Activated T-cell treated with anti-CD3 and anti-CD28 coated beads, Interleukin-2, amount 50 U/mL, for 72 hours (primary cell): ENCODE results near the gene OR51D1. TPM values are rescaled to one million over a fixed set of nuclear protein-coding genes. Genes with fewer than 3 reads are reported as not detected.
A peak's percentile ranks its signal among the peaks of the same experiment; 100 is the strongest.

Experiments used
- ATAC-seq, 2 donors: fragments of 150-1000 bp; cut with Tn5 transposase; replicated peaks in 1 of 2; 2 replicates each; pipeline ENCODE4 v1.10.0; 2021; ENCODE audit warnings: moderate library complexity in 2 of 2, mild to moderate bottlenecking in 1 of 2
- DNase-seq, 2 donors: peaks; one replicate each; pipeline ENCODE4 v3.0.0; 2021 to 2022; ENCODE audit warnings: mixed read lengths in 1 of 2
- H3K27ac Mint-ChIP-seq: one replicate; pipeline ENCODE4 v1.8.0; 2022; ENCODE audit warnings: mild to moderate bottlenecking, moderate library complexity, mixed read lengths
- H3K27me3 Mint-ChIP-seq: one replicate; pipeline ENCODE4 v1.8.0; 2022; ENCODE audit warnings: low read depth, mixed read lengths
- H3K36me3 Mint-ChIP-seq, 2 donors: one replicate each; pipeline ENCODE4 v1.8.0; 2022; ENCODE audit warnings: mixed read lengths in 2 of 2, mild to moderate bottlenecking in 1 of 2; ENCODE audit not compliant: insufficient read depth in 2 of 2
- H3K4me1 Mint-ChIP-seq: one replicate; pipeline ENCODE4 v1.8.0; 2022; ENCODE audit warnings: low read depth, mixed read lengths
- H3K4me3 Mint-ChIP-seq, 2 donors: one replicate each; pipeline ENCODE4 v1.8.0; 2022; ENCODE audit warnings: mild to moderate bottlenecking in 2 of 2, mixed read lengths in 2 of 2, moderate library complexity in 2 of 2
- H3K9me3 Mint-ChIP-seq, 2 donors: one replicate each; pipeline ENCODE4 v1.8.0; 2022; ENCODE audit warnings: mixed read lengths in 2 of 2
- total RNA-seq, 2 donors: library from RNA; stranded (reverse); gene quantifications; one replicate each; pipeline ENCODE4 v1.2.3, GENCODE V29; 2022

OR51D1 gene
- total RNA-seq, 2 donors from 2014 or later, result not detected

GRCh38 chr11:4626207-4627099 is 10.8 kb upstream of the OR51D1 start:
- Mint-ChIP-seq H3K27me3 (peaks cover 55% of the 10 kb centered on the region), H3K4me1 (no peaks in the 10 kb centered on the region), H3K4me3 (no peak overlapping the region), H3K36me3 (peaks cover 1 to 6% of the 10 kb centered on the region in 2 donors), H3K27ac (no peak overlapping the region), H3K9me3 (peaks cover 5% of the 10 kb centered on the region in 2 donors)
- peak; percentile 73 to 74 for DNase-seq
- peak; percentile 49 to 68 for ATAC-seq

GRCh38 chr11:4636136-4636535 is 1.1 kb upstream of the OR51D1 start:
- Mint-ChIP-seq H3K4me3 (no peak overlapping the region), H3K9me3 (no peaks in the 10 kb centered on the region), H3K27me3 (peaks cover 3% of the 10 kb centered on the region), H3K36me3 (no peaks in the 10 kb centered on the region), H3K27ac (no peak overlapping the region), H3K4me1 (no peaks in the 10 kb centered on the region)
- DNase-seq (no peak), ATAC-seq (no peak)

GRCh38 chr11:4637662-4638047 is 378 bp downstream of the OR51D1 start:
- DNase-seq, result no peak
- no peaks in the 10 kb centered on the region for H3K9me3 Mint-ChIP-seq
- ATAC-seq, result no peak
- no peaks in the 10 kb centered on the region for H3K36me3 Mint-ChIP-seq
- peaks cover 9% of the 10 kb centered on the region for H3K27me3 Mint-ChIP-seq
- no peak overlapping the region for H3K4me3 Mint-ChIP-seq
- H3K4me1 Mint-ChIP-seq, result no peaks in the 10 kb centered on the region
- no peak overlapping the region for H3K27ac Mint-ChIP-seq

- no peaks in the 10 kb centered on the region for H3K36me3 Mint-ChIP-seq
- no peak overlapping the region for H3K27ac Mint-ChIP-seq
- DNase-seq (no peak), ATAC-seq (no peak)
- no peaks in the 10 kb centered on the region for H3K4me1 Mint-ChIP-seq
- no peaks in the 10 kb centered on the region for H3K9me3 Mint-ChIP-seq
- H3K27me3 Mint-ChIP-seq, result peaks cover 17% of the 10 kb centered on the region
- H3K4me3 Mint-ChIP-seq, result no peak overlapping the region
Measured at GRCh38 chr11:4639931-4640330, 2.7 kb downstream of the OR51D1 start.

- ATAC-seq (no peak), DNase-seq (no peak)
- H3K9me3 Mint-ChIP-seq, result no peaks in the 10 kb centered on the region
- H3K4me3 Mint-ChIP-seq, result no peak overlapping the region
- no peak overlapping the region for H3K27ac Mint-ChIP-seq
- no peaks in the 10 kb centered on the region for H3K4me1 Mint-ChIP-seq
- no peaks in the 10 kb centered on the region for H3K36me3 Mint-ChIP-seq
- H3K27me3 Mint-ChIP-seq, result peaks cover 17% of the 10 kb centered on the region
Measured at GRCh38 chr11:4641501-4641900, 4.2 kb downstream of the OR51D1 start.

GRCh38 chr11:4642043-4642442 is 4.8 kb downstream of the OR51D1 start:
- ATAC-seq (no peak), DNase-seq (no peak)
- no peaks in the 10 kb centered on the region for H3K36me3 Mint-ChIP-seq
- no peak overlapping the region for H3K4me3 Mint-ChIP-seq
- peaks cover 17% of the 10 kb centered on the region for H3K27me3 Mint-ChIP-seq
- no peaks in the 10 kb centered on the region for H3K9me3 Mint-ChIP-seq
- no peaks in the 10 kb centered on the region for H3K4me1 Mint-ChIP-seq
- H3K27ac Mint-ChIP-seq, result no peak overlapping the region

- no peaks in the 10 kb centered on the region for H3K4me1 Mint-ChIP-seq
- no peak for ATAC-seq
- no peaks in the 10 kb centered on the region for H3K36me3 Mint-ChIP-seq
- no peaks in the 10 kb centered on the region for H3K9me3 Mint-ChIP-seq
- no peak for DNase-seq
- H3K27me3 Mint-ChIP-seq, result peaks cover 19% of the 10 kb centered on the region
- no peak overlapping the region for H3K4me3 Mint-ChIP-seq
- no peak overlapping the region for H3K27ac Mint-ChIP-seq
Measured at GRCh38 chr11:4643076-4643475, 5.8 kb downstream of the OR51D1 start.

- no peaks in the 10 kb centered on the region for H3K9me3 Mint-ChIP-seq
- H3K4me1 Mint-ChIP-seq, result no peaks in the 10 kb centered on the region
- no peaks in the 10 kb centered on the region for H3K36me3 Mint-ChIP-seq
- H3K4me3 Mint-ChIP-seq, result no peak within 1 kb of the TSS
- DNase-seq (no peak), ATAC-seq (no peak)
- H3K27me3 Mint-ChIP-seq, result peaks cover 25% of the 10 kb centered on the region
- H3K27ac Mint-ChIP-seq, result no peak within 1 kb of the TSS
Measured at GRCh38 chr11:4643682-4644081, 6.4 kb downstream of the OR51D1 start, which contains the start of gene OR51E1. TSS of gene OR51E1 (plus strand) at chr11:4643982. CDS start at chr11:4652527, 8,545 bp downstream.

GRCh38 chr11:4644233-4644632 is 7.0 kb downstream of the OR51D1 start:
- no peaks in the 10 kb centered on the region for H3K4me1 Mint-ChIP-seq
- DNase-seq (no peak), ATAC-seq (no peak)
- H3K27me3 Mint-ChIP-seq, result peaks cover 30% of the 10 kb centered on the region
- H3K9me3 Mint-ChIP-seq, result no peaks in the 10 kb centered on the region
- H3K4me3 Mint-ChIP-seq, result no peak overlapping the region
- no peaks in the 10 kb centered on the region for H3K36me3 Mint-ChIP-seq
- H3K27ac Mint-ChIP-seq, result no peak overlapping the region

- no peak overlapping the region for H3K27ac Mint-ChIP-seq
- no peaks in the 10 kb centered on the region for H3K36me3 Mint-ChIP-seq
- ATAC-seq (no peak), DNase-seq (no peak)
- H3K4me1 Mint-ChIP-seq, result no peaks in the 10 kb centered on the region
- no peak overlapping the region for H3K4me3 Mint-ChIP-seq
- no peaks in the 10 kb centered on the region for H3K9me3 Mint-ChIP-seq
- peaks cover 34% of the 10 kb centered on the region for H3K27me3 Mint-ChIP-seq
Measured at GRCh38 chr11:4645974-4646373, 8.7 kb downstream of the OR51D1 start.

GRCh38 chr11:4647766-4648165 is 10.5 kb downstream of the OR51D1 start:
- Mint-ChIP-seq H3K9me3 (no peaks in the 10 kb centered on the region), H3K27me3 (peaks cover 25% of the 10 kb centered on the region), H3K27ac (no peak overlapping the region), H3K36me3 (no peaks in the 10 kb centered on the region), H3K4me3 (no peak overlapping the region), H3K4me1 (no peaks in the 10 kb centered on the region)
- ATAC-seq (no peak), DNase-seq (no peak)

GRCh38 chr11:4654635-4655369 is 17.5 kb downstream of the OR51D1 start:
- no peaks in the 10 kb centered on the region for H3K36me3 Mint-ChIP-seq
- ATAC-seq (no peak), DNase-seq (no peak)
- H3K4me1 Mint-ChIP-seq, result no peaks in the 10 kb centered on the region
- no peaks in the 10 kb centered on the region for H3K9me3 Mint-ChIP-seq
- H3K27ac Mint-ChIP-seq, result no peak overlapping the region
- no peaks in the 10 kb centered on the region for H3K27me3 Mint-ChIP-seq
- no peak overlapping the region for H3K4me3 Mint-ChIP-seq

GRCh38 chr11:4658629-4659445 is 21.6 kb downstream of the OR51D1 start:
- H3K27ac Mint-ChIP-seq, result no peak overlapping the region
- H3K27me3 Mint-ChIP-seq, result peaks cover 13% of the 10 kb centered on the region
- ATAC-seq (no peak), DNase-seq (no peak)
- H3K36me3 Mint-ChIP-seq, result no peaks in the 10 kb centered on the region
- H3K4me1 Mint-ChIP-seq, result no peaks in the 10 kb centered on the region
- no peaks in the 10 kb centered on the region for H3K9me3 Mint-ChIP-seq
- H3K4me3 Mint-ChIP-seq, result no peak overlapping the region
